ENCODE data around the gene OASL. TPM values are rescaled to one million over a fixed set of nuclear protein-coding genes. Genes with fewer than 3 reads are reported as not detected.
A peak's percentile ranks its signal among the peaks of the same experiment; 100 is the strongest.

OASL gene
- total RNA-seq, 2 donors from 2014 or later, result 0.78 to 1.3 TPM

- ATAC-seq (peak; percentile 54), DNase-seq (peak in 1 of 4 donors; percentile 35)
- peaks cover 51% of the 10 kb centered on the region for H3K4me1 ChIP-seq
- H3K4me3 ChIP-seq, result no peak overlapping the region
- H3K36me3 ChIP-seq (replicated peaks in 1 of 2; ENCODE audit: insufficient read depth in 1 of 2, low read depth in 2 of 2), result peaks cover 0 to 13% of the 10 kb centered on the region in 2 donors
- no peaks in the 10 kb centered on the region for H3K9me3 ChIP-seq
- no peak for TF ChIP-seq POLR2A (IDR thresholded peaks at IDR 0.05)
- TF ChIP-seq, protein P1, sequence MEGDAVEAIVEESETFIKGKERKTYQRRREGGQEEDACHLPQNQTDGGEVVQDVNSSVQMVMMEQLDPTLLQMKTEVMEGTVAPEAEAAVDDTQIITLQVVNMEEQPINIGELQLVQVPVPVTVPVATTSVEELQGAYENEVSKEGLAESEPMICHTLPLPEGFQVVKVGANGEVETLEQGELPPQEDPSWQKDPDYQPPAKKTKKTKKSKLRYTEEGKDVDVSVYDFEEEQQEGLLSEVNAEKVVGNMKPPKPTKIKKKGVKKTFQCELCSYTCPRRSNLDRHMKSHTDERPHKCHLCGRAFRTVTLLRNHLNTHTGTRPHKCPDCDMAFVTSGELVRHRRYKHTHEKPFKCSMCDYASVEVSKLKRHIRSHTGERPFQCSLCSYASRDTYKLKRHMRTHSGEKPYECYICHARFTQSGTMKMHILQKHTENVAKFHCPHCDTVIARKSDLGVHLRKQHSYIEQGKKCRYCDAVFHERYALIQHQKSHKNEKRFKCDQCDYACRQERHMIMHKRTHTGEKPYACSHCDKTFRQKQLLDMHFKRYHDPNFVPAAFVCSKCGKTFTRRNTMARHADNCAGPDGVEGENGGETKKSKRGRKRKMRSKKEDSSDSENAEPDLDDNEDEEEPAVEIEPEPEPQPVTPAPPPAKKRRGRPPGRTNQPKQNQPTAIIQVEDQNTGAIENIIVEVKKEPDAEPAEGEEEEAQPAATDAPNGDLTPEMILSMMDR (IDR thresholded peaks at IDR 0.05), result no peak
- no peaks in the 10 kb centered on the region for H3K27me3 ChIP-seq
- 56 to 61% methylated on average over 6 to 10 of the region's 10 CpGs for WGBS, 2 donors
- intact Hi-C loops (cut with DNase I), result no loop called here
- H3K27ac ChIP-seq, result peak overlapping the region in 2 of 4 donors; percentile 43 to 56
Measured at GRCh38 chr12:120972870-120973543, 66.0 kb downstream of the OASL start.

- DNase-seq (peak in 2 of 4 donors; percentile 29 to 61), ATAC-seq (peak; percentile 70)
- Histone ChIP-seq H3K9me3 (no peaks in the 10 kb centered on the region), H3K27me3 (no peaks in the 10 kb centered on the region), H3K4me1 (peaks cover 37% of the 10 kb centered on the region), H3K4me3 (no peak overlapping the region), H3K27ac (no peak overlapping the region), H3K36me3 (replicated peaks in 1 of 2; ENCODE audit: insufficient read depth in 1 of 2, low read depth in 2 of 2) (peaks cover 0 to 13% of the 10 kb centered on the region in 2 donors)
- TF ChIP-seq, protein P1 (IDR thresholded peaks at IDR 0.05), result peak in 6 of 7 experiments; percentile 50 to 72 (median 63)
- no peak for TF ChIP-seq POLR2A (IDR thresholded peaks at IDR 0.05)
- WGBS, 2 donors, result 28 to 31% methylated on average over 13 of the region's 13 CpGs
- intact Hi-C loops (cut with DNase I), result no loop called here
Measured at GRCh38 chr12:120971299-120972180, 67.5 kb downstream of the OASL start.

- Histone ChIP-seq H3K27me3 (no peaks in the 10 kb centered on the region), H3K9me3 (no peaks in the 10 kb centered on the region), H3K36me3 (replicated peaks in 1 of 2; ENCODE audit: insufficient read depth in 1 of 2, low read depth in 2 of 2) (peaks cover 0 to 13% of the 10 kb centered on the region in 2 donors), H3K27ac (no peak overlapping the region), H3K4me3 (no peak overlapping the region), H3K4me1 (peaks cover 32% of the 10 kb centered on the region)
- intact Hi-C loops (cut with DNase I), result no loop called here
- DNase-seq, result no peak
- no peak for ATAC-seq
- WGBS, 2 donors, result 76 to 80% methylated on average over 3 of the region's 3 CpGs
- no peak for TF ChIP-seq POLR2A (IDR thresholded peaks at IDR 0.05)
- TF ChIP-seq, protein P1 (IDR thresholded peaks at IDR 0.05), result no peak
Measured at GRCh38 chr12:120970310-120970709, 68.7 kb downstream of the OASL start.

Small RNAs within 50 kb of the gene (small RNA-seq; reads per million reads assigned to genes)
- not detected for gene AC079602.2

Other genes starting within 250 kb of the OASL start
- gene SPPL3, start 134.9 kb downstream of the OASL start, total RNA-seq, result 10 to 100 TPM; 13.5 to 16.5 TPM
- 10 to 100 TPM; 11.9 to 13.2 TPM for gene HNF1A, start 60.7 kb downstream of the OASL start, total RNA-seq
- gene C12orf43, start 22.8 kb downstream of the OASL start, total RNA-seq, result 10 to 100 TPM in 1 of 2 donors, 1 to 10 TPM in 1; 6.7 to 11.5 TPM
- 1 to 10 TPM; 1.0 to 1.6 TPM for gene P2RX7, start 93.6 kb upstream of the OASL start, total RNA-seq
- 10 to 100 TPM; 50.1 to 58.1 TPM for gene P2RX4, start 170.9 kb upstream of the OASL start, total RNA-seq

Measured in body of pancreas (tissue), 4 donors.